ENCODE measurements around the gene BRINP1. TPM values are rescaled to one million over a fixed set of nuclear protein-coding genes. Genes with fewer than 3 reads are reported as not detected.

BRINP1 gene
- total RNA-seq, 1 experiment from 2014 or later: not detected

DNA sequence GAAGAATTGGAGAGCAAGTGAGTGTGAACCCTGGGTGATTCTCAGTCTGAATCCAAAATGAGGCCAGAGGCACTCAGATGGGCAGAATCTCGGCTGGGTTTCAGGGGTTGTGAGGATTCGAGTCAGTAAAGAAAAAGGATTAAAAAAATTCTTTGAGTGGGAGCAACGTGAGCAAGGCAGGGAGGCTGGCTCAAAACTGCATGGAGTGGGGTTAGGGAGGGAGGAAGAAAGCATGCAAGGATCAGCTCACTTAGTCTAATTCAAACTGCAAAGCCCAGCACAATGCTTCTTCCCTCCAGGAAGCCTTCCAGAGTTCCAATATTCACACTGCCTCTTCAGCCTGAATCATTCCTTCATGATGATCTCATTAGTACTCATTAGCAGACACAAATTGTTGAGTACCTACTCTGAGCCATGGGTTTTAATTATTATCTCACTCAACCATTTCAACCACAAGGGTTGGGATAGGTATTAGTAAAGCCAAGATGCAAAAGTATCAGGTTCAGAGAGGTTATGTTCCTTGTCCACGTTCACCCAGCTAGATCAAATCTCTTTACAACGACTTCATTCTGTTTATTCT, 95.8 kb downstream of the BRINP1 start:
- ATAC-seq: no peak
- TF ChIP-seq, protein P1, sequence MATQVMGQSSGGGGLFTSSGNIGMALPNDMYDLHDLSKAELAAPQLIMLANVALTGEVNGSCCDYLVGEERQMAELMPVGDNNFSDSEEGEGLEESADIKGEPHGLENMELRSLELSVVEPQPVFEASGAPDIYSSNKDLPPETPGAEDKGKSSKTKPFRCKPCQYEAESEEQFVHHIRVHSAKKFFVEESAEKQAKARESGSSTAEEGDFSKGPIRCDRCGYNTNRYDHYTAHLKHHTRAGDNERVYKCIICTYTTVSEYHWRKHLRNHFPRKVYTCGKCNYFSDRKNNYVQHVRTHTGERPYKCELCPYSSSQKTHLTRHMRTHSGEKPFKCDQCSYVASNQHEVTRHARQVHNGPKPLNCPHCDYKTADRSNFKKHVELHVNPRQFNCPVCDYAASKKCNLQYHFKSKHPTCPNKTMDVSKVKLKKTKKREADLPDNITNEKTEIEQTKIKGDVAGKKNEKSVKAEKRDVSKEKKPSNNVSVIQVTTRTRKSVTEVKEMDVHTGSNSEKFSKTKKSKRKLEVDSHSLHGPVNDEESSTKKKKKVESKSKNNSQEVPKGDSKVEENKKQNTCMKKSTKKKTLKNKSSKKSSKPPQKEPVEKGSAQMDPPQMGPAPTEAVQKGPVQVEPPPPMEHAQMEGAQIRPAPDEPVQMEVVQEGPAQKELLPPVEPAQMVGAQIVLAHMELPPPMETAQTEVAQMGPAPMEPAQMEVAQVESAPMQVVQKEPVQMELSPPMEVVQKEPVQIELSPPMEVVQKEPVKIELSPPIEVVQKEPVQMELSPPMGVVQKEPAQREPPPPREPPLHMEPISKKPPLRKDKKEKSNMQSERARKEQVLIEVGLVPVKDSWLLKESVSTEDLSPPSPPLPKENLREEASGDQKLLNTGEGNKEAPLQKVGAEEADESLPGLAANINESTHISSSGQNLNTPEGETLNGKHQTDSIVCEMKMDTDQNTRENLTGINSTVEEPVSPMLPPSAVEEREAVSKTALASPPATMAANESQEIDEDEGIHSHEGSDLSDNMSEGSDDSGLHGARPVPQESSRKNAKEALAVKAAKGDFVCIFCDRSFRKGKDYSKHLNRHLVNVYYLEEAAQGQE (IDR thresholded peaks at IDR 0.05; ENCODE audit: insufficient read depth in 1 of 2, low read depth in 2 of 2, low read length in 1 of 2): no peak
- TF ChIP-seq CTCF (IDR thresholded peaks at IDR 0.05) (no peak), POLR2AphosphoS5 (IDR thresholded peaks at IDR 0.05; ENCODE audit: low read depth, low read length) (no peak), SIN3A (IDR thresholded peaks at IDR 0.05; ENCODE audit: borderline replicate concordance, insufficient read depth, low read depth, low read length) (no peak), TCF7L2 (IDR thresholded peaks at IDR 0.05; ENCODE audit: low read depth, low read length) (no peak)
- Histone ChIP-seq H3K27me3 (ENCODE audit: control insufficient read depth, insufficient read depth, low read length) (no peaks in the 10 kb centered on the region), H3K9me3 (ENCODE audit: control insufficient read depth, insufficient read depth, low read depth, low read length) (no peaks in the 10 kb centered on the region), H3K4me3 (ENCODE audit: low read depth in 2 of 2, low read length in 2 of 2) (no peak overlapping the region), H3K36me3 (ENCODE audit: control insufficient read depth, insufficient read depth, low read length) (no peaks in the 10 kb centered on the region), H3K27ac (ENCODE audit: low read length) (no peak overlapping the region), H3K4me1 (ENCODE audit: control insufficient read depth, insufficient read depth, low read length) (no peaks in the 10 kb centered on the region)
- intact Hi-C loops (cut with micrococcal nuclease; ENCODE audit: unreplicated experiment): no loop called here
- ChIA-PET CTCF (no interaction called here), POLR2A (no interaction called here)
- DNase-seq (ENCODE audit: low read depth, low spot score): no peak
- no TSS peak for BruUV-seq (replicated peaks)
- in situ Hi-C loops (cut with HindIII; ENCODE audit: low pct_unique_long_range_greater_than_20kb, low sequenced_read_pairs): no loop called here

GRCh38 chr9:119272500-119273211, 96.6 kb downstream of the BRINP1 start:
- intact Hi-C loops (cut with micrococcal nuclease; ENCODE audit: unreplicated experiment) (no loop called here), in situ Hi-C loops (cut with HindIII; ENCODE audit: low pct_unique_long_range_greater_than_20kb, low sequenced_read_pairs) (no loop called here)
- no peak overlapping the region for H3K4me3 ChIP-seq (ENCODE audit: low read depth in 2 of 2, low read length in 2 of 2)
- TF ChIP-seq, protein P1 (IDR thresholded peaks at IDR 0.05; ENCODE audit: insufficient read depth in 1 of 2, low read depth in 2 of 2, low read length in 1 of 2): no peak
- TF ChIP-seq TCF7L2 (IDR thresholded peaks at IDR 0.05; ENCODE audit: low read depth, low read length) (no peak), CTCF (IDR thresholded peaks at IDR 0.05) (no peak), SIN3A (IDR thresholded peaks at IDR 0.05; ENCODE audit: borderline replicate concordance, insufficient read depth, low read depth, low read length) (no peak), POLR2AphosphoS5 (IDR thresholded peaks at IDR 0.05; ENCODE audit: low read depth, low read length) (no peak)
- no peaks in the 10 kb centered on the region for H3K27me3 ChIP-seq (ENCODE audit: control insufficient read depth, insufficient read depth, low read length)
- BruUV-seq (replicated peaks): no TSS peak
- H3K27ac ChIP-seq (ENCODE audit: low read length): no peak overlapping the region
- ChIA-PET POLR2A (no interaction called here), CTCF (no interaction called here)
- ATAC-seq (no peak), DNase-seq (ENCODE audit: low read depth, low spot score) (no peak)
- H3K36me3 ChIP-seq (ENCODE audit: control insufficient read depth, insufficient read depth, low read length): no peaks in the 10 kb centered on the region
- H3K9me3 ChIP-seq (ENCODE audit: control insufficient read depth, insufficient read depth, low read depth, low read length): no peaks in the 10 kb centered on the region
- H3K4me1 ChIP-seq (ENCODE audit: control insufficient read depth, insufficient read depth, low read length): no peaks in the 10 kb centered on the region

Data from Panc1 (cell line).